SH-SY5Y (cell line): Measurements from ENCODE around the gene ARAP2.

ENCODE experiments used
- GATA2 ChIP-seq: IDR thresholded peaks from 2 replicates; pipeline ENCODE4 v1.6.1; 2011; ENCODE audit warnings: mild to moderate bottlenecking, low read depth, low read length
- GATA3 ChIP-seq: IDR thresholded peaks from 2 replicates; pipeline ENCODE4 v1.6.1; 2011; ENCODE audit warnings: low read depth, mild to moderate bottlenecking, low read length, moderate library complexity

The ARAP2 gene

GRCh38 chr4:36094995-36095394 is 149.3 kb downstream of the ARAP2 start:
- TF ChIP-seq GATA3 (no peak), GATA2 (no peak)

DNA sequence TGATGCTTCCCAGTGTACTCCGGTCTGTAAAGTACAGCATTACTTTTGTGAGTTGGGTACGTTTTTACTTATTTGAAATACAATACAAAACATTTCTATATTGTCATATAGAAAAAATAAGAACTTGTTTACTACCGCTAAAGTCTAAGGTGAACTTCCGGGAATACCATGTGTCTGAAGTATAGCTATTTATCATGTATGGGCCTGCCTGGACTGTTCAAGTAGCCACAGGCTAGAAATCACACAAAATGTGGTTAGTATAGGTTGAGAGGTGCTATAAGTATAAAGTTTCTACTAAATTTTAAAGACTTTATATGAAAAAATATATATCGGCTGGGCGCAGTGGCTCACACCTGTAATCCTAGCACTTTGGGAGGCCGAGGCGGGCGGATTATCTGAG is 152.3 kb downstream of the ARAP2 start:
- no peak for TF ChIP-seq GATA3

- TF ChIP-seq GATA3 (no peak), GATA2 (no peak)
These were observed 155.8 kb downstream of the ARAP2 start for GRCh38 chr4:36088542-36088941.

- TF ChIP-seq GATA3 (no peak), GATA2 (no peak)
These were observed 158.0 kb downstream of the ARAP2 start for GRCh38 chr4:36086261-36086786.

- TF ChIP-seq GATA3 = no peak
- no peak for TF ChIP-seq GATA2
These were observed 161.5 kb downstream of the ARAP2 start for GRCh38 chr4:36082817-36083216.

DNA sequence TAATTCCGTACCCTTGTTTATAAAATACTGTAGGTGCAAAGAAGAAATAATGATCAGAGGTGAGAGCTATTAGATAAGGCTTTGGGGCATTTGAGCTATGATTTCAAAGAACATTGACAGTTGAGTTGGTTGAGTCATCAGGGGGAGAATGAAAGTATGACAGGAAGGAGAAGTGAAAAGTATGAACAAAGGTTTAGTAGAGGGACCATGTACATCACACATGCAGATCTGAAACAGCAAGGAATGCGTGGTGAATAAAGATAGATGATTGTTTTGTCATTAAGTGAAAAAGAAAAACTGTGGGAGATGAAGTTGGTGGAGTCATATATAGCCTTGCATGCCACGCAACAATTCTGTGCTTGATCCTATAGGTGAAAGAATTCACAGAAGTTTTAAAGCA is 163.1 kb downstream of the ARAP2 start:
- no peak for TF ChIP-seq GATA2
- no peak for TF ChIP-seq GATA3

- TF ChIP-seq GATA3 (no peak), GATA2 (no peak)
These were observed 164.6 kb downstream of the ARAP2 start for GRCh38 chr4:36079666-36080065.

- TF ChIP-seq GATA2 (no peak), GATA3 (no peak)
These were observed 166.0 kb downstream of the ARAP2 start for GRCh38 chr4:36078319-36078718.

DNA sequence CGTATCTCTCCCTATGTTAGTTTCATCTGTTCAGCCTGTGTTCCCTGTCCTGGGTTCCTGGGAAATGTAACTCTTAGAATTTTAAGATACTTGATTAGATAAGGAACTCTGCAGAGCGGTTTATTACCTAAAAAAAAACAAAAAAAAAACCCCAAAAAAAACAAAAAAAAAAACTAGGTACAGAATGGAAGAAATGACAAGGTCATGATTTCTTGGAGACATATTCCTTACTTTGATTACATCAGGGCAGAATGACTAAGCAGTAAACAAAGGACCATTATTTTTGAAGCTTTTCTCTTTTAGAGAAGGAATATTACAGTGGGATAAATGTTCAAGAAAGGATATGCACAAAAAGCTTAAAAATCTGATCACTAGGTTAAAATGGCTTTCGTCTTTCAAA is 171.8 kb downstream of the ARAP2 start:
- TF ChIP-seq GATA3 (no peak), GATA2 (no peak)

DNA sequence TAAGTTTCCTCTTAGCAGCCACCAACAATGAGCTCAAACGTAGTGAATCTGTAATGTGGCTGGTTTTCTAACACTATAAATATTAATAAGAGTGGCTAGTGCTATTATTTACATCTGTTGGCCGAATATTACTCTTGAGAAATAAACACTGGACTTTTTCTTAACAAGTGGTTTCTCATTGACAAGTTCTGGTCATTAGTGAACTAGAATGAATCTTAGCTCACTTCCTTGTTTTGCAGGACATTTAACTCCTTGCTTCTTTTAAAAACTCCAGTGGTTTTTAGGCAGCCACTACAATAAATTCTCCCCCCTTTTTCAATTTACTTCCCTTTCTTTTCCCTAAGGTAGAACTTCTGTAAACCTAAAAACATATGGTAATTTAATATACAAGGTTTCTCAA is 177.2 kb downstream of the ARAP2 start:
- no peak for TF ChIP-seq GATA2
- TF ChIP-seq GATA3 = no peak

DNA sequence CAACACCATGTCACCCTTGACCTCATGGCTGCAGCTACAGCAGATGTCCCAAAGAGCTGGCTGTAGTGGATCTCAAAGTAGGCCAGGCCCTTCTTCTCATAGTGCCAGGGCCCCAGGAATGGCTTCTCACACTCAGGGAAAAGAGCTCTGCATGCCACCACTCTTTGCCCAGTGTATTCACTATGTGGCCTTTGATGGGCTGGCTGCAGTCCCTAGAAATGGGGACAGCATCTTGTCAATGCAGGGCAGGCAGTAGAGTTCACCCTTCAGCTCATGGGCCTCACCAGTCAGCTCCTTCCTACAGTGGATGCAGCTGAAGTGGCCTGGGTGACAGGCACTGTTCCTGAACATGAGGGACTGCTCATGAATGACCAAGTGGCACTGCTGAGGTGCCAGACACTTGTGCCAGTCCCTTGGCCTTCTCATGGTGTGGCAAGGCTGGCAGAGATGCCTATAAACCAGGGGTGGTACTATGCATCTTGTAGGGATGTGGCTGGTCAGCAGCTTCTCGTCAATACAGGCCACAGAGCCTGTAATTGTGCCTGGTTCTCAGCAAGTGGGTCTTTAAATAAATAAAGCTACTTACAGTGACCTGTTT is 178.9 kb downstream of the ARAP2 start:
- TF ChIP-seq GATA2 (no peak), GATA3 (no peak)

GRCh38 chr4:36064117-36064516 is 180.2 kb downstream of the ARAP2 start:
- no peak for TF ChIP-seq GATA3
- TF ChIP-seq GATA2 = no peak

DNA sequence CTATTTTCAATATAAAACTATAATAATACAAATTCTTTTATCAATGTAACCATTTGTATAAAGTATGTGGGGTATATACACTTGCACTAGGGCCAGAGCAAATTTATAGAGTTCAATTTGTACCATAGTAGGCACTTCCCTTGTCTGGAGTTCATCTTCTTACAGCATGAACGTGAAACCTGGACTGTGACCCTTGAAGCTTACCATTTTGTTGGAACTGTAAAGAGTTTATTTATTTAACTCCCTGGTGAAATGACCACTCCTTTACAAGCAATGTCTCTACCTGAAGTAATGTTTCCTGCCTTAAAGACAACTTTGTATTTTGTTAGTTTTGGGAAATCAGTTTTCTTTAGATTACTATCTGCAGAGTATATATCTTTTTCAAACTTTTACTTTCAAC is 188.2 kb downstream of the ARAP2 start:
- no peak for TF ChIP-seq GATA3

DNA sequence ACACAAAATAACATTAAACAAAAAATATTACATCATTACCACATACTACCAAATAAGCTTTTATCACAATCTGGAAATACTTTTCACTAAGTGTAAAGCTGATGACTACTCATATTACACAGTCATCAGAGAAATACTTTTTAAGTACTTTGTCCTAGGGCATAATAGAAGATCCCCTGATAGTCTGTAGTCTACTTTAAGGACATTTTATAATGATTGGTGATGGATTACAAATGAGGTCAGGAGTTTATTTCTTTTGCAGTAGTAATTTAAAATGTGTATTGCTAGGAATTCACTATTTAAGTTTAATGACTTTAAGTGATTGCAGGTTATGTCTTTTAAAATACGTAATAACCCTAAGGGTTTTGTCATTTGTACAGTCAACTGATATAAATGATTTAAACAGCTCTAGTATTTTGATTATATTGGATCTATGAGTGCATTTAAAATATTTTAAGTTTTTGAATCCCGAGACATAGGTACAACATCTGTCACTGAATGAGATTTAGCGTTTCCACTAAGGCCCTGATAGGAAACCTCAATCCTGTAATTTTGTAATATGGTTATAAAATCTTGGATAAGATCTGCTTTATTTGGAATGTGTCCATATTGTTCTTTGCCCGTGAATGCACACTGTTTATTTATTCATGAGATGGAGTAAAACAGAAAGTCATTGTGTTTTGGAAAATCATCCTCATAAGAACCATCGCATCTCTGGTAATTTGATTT is 189.5 kb downstream of the ARAP2 start:
- TF ChIP-seq GATA2 (no peak), GATA3 (no peak)

DNA sequence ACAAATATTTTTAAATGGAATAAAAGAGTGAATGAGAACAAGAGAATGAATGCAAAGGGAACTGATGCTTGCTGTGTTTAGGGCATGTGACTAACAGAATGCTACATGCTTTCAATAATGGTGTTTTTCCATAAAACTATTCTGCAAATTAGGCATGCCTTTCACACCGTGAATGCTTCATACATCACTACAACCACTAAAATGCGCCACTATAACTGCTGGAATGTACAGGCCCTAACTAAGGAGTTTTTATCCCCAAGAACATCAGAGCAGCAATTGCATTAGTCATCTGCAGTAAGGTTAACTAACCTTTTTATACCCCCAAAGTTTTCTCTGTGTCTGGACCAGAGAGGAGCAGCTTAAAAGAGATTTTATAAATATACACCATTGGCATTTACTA is 190.4 kb downstream of the ARAP2 start:
- TF ChIP-seq GATA2 = no peak
- TF ChIP-seq GATA3 = no peak
